K562 (cell line): ENCODE results near the gene HDLBP.

Source experiments
- CHD4 ChIP-seq: fragments of 200-600 bp; sonication (generic); IDR thresholded peaks from 3 replicates; pipeline ENCODE4 v1.6.1; 2012; ENCODE audit warnings: low read depth, mild to moderate bottlenecking, mixed read lengths, low read length, inconsistent platforms; ENCODE audit not compliant: insufficient read depth, insufficient replicate concordance, poor library complexity, severe bottlenecking
- CTCF ChIP-seq, 3 experiments: IDR thresholded peaks in 2 of 3; conservative IDR thresholded peaks in 1 of 3; 2 replicates each; pipeline ENCODE4 v1.5.1; 2011 to 2012; ENCODE audit warnings: low read length in 3 of 3, mild to moderate bottlenecking in 3 of 3, control low read depth in 2 of 3, improper control_type of control experiment in 1 of 3, inconsistent platforms in 1 of 3, low read depth in 1 of 3, mixed read lengths in 1 of 3, moderate library complexity in 1 of 3; ENCODE audit not compliant: insufficient read depth in 2 of 3
- EZH2 ChIP-seq: IDR thresholded peaks from 2 replicates; pipeline ENCODE4 v1.6.1; 2012; ENCODE audit warnings: low read depth, mild to moderate bottlenecking, inconsistent platforms, low read length, borderline replicate concordance
- FOXA1 ChIP-seq: fragments of 450-650 bp; IDR thresholded peaks from 2 replicates; pipeline ENCODE4 v1.6.1; 2016; ENCODE audit warnings: mild to moderate bottlenecking, borderline replicate concordance
- GABPB1 ChIP-seq: sonication (generic); formaldehyde crosslinking; IDR thresholded peaks from 2 replicates; pipeline ENCODE4 v1.8.0; 2022; ENCODE audit warnings: mild to moderate bottlenecking, missing genetic modification reagents
- IRF2 ChIP-seq: sonication (generic); formaldehyde crosslinking; IDR thresholded peaks from 2 replicates; pipeline ENCODE4 v1.8.1; 2022; ENCODE audit warnings: mild to moderate bottlenecking, missing genetic modification reagents
- RCOR1 ChIP-seq, 2 experiments: IDR thresholded peaks; 2 replicates each; pipeline ENCODE4 v1.6.1; 2012; ENCODE audit warnings: low read depth in 2 of 2, low read length in 2 of 2, borderline replicate concordance in 1 of 2, improper control_type of control experiment in 1 of 2
- REST ChIP-seq, 2 experiments: fragments of 450-650 bp; formaldehyde crosslinking in 1 of 2; IDR thresholded peaks; 2 replicates each; pipeline versions ENCODE4 v1.4.0 to v1.6.1; 2014 to 2020; ENCODE audit warnings: mild to moderate bottlenecking in 2 of 2, borderline replicate concordance in 1 of 2, low read depth in 1 of 2
- RFX1 ChIP-seq: fragments of 450-650 bp; IDR thresholded peaks from 2 replicates; pipeline ENCODE4 v1.6.1; 2016; ENCODE audit warnings: mild to moderate bottlenecking, moderate library complexity
- TEAD4 ChIP-seq, 2 experiments: sonication (generic) in 1 of 2; formaldehyde crosslinking in 1 of 2; IDR thresholded peaks; 2 replicates each; pipeline versions ENCODE4 v1.6.1 to v1.8.0; 2012 to 2022; ENCODE audit warnings: borderline replicate concordance in 1 of 2, inconsistent platforms in 1 of 2, low read length in 1 of 2, mild to moderate bottlenecking in 1 of 2, missing genetic modification reagents in 1 of 2

GRCh38 chr2:241189856-241190201 lies 125.6 kb downstream of the HDLBP start:
- no peak for TF ChIP-seq CTCF (IDR thresholded peaks at IDR 0.05 in 2 of 3, conservative IDR thresholded peaks at IDR 0.05 in 1 of 3; ENCODE audit: insufficient read depth in 2 of 3, low read depth in 1 of 3, low read length in 3 of 3)
- TF ChIP-seq FOXA1: no peak
- no peak for TF ChIP-seq REST (IDR thresholded peaks at IDR 0.05; ENCODE audit: borderline replicate concordance)
- TF ChIP-seq REST (CRISPR knock-in tag; IDR thresholded peaks at IDR 0.05; ENCODE audit: low read depth): no peak
- TF ChIP-seq RFX1: no peak
- TF ChIP-seq GABPB1 (CRISPR knock-in tag): no peak
- TF ChIP-seq CHD4: no peak
- no peak for TF ChIP-seq EZH2
- no peak for TF ChIP-seq IRF2
- no peak for TF ChIP-seq TEAD4 (IDR thresholded peaks at IDR 0.05; ENCODE audit: low read length)
- TF ChIP-seq TEAD4 (CRISPR knock-in tag; IDR thresholded peaks at IDR 0.05; ENCODE audit: borderline replicate concordance): no peak
- TF ChIP-seq RCOR1 (IDR thresholded peaks at IDR 0.05; ENCODE audit: borderline replicate concordance in 1 of 2, low read depth in 2 of 2, low read length in 2 of 2): no peak
